T-cell (primary cell): ENCODE results near the gene WNT1. TPM values are rescaled to one million over a fixed set of nuclear protein-coding genes. Genes with fewer than 3 reads are reported as not detected.

Source experiments
- ATAC-seq, 4 experiments: fragments of 200-7000 bp in 3 of 4; fragments of 150-1000 bp in 1 of 4; cut with Tn5 transposase; replicated peaks in 1 of 4; 1 replicate in 3 of 4; 2 replicates in 1 of 4; pipeline ENCODE4 v1.10.0; 2021; ENCODE audit warnings: moderate library complexity in 3 of 4, mild to moderate bottlenecking in 2 of 4, moderate number of reproducible peaks in 1 of 4
- CTCF ChIA-PET, 2 donors: fragments of 300-600 bp; sonication (Branson Sonifier 250); formaldehyde crosslinking; loops; one replicate each; lab custom pipeline; 2022; ENCODE audit warnings: antibody characterized with exemption in 2 of 2; lab: Charles Lee
- POLR2A ChIA-PET, 2 donors: fragments of 300-600 bp; sonication (Branson Sonifier 250); formaldehyde crosslinking; loops; one replicate each; lab custom pipeline; 2022; ENCODE audit warnings: antibody characterized with exemption in 2 of 2; lab: Charles Lee
- DNase-seq, 35 experiments: peaks; one replicate each; pipeline versions ENCODE4 v3.0.0 to v3.0.0-alpha.2; 2013 to 2023
- H3K27ac ChIP-seq: one replicate; pipeline ENCODE4 v1.5.1; 2013; ENCODE audit warnings: low read length
- H3K27me3 ChIP-seq, 2 experiments: replicated peaks in 1 of 2; 1 replicate in 1 of 2; 2 replicates in 1 of 2; pipeline versions ENCODE4 v1.6.1 to v1.7.0; 2013; ENCODE audit warnings: low read length in 1 of 2, mixed read lengths in 1 of 2; ENCODE audit not compliant: control insufficient read depth in 2 of 2, insufficient read depth in 2 of 2; ENCODE audit errors: extremely low read depth in 1 of 2
- H3K36me3 ChIP-seq, 2 donors: 1 replicate in 1 of 2; 2 replicates in 1 of 2; pipeline versions ENCODE4 v1.6.1 to v1.7.0; 2013; ENCODE audit warnings: low read length in 1 of 2; ENCODE audit not compliant: control insufficient read depth in 2 of 2, insufficient read depth in 1 of 2; ENCODE audit errors: extremely low read depth in 1 of 2
- H3K4me1 ChIP-seq, 2 experiments: 1 replicate in 1 of 2; 2 replicates in 1 of 2; pipeline versions ENCODE4 v1.6.1 to v1.7.0; 2013; ENCODE audit warnings: low read length in 2 of 2, mixed read lengths in 1 of 2; ENCODE audit not compliant: insufficient read depth in 2 of 2, control insufficient read depth in 1 of 2; ENCODE audit errors: extremely low read depth in 1 of 2
- H3K4me3 ChIP-seq, 2 donors: 1 replicate in 1 of 2; 2 replicates in 1 of 2; pipeline versions ENCODE4 v1.5.1 to v1.7.0; 2013; ENCODE audit warnings: mild to moderate bottlenecking in 2 of 2, low read length in 1 of 2, moderate library complexity in 1 of 2; ENCODE audit not compliant: control insufficient read depth in 1 of 2; ENCODE audit errors: extremely low read depth in 1 of 2
- H3K9me3 ChIP-seq: 2 replicates; pipeline ENCODE4 v1.7.0; 2013
- H3K27ac Mint-ChIP-seq, 2 donors: one replicate each; pipeline ENCODE4 v1.8.0; 2020 to 2021; ENCODE audit warnings: mild to moderate bottlenecking in 2 of 2, mixed read lengths in 2 of 2
- H3K27me3 Mint-ChIP-seq, 2 donors: one replicate each; pipeline ENCODE4 v1.8.0; 2021 to 2022; ENCODE audit warnings: mixed read lengths in 2 of 2
- H3K36me3 Mint-ChIP-seq: one replicate; pipeline ENCODE4 v1.8.0; 2021; ENCODE audit warnings: mixed read lengths
- H3K4me1 Mint-ChIP-seq, 3 donors: one replicate each; pipeline ENCODE4 v1.8.0; 2020 to 2022; ENCODE audit warnings: mixed read lengths in 3 of 3, mild to moderate bottlenecking in 1 of 3
- H3K4me3 Mint-ChIP-seq, 3 donors: one replicate each; pipeline ENCODE4 v1.8.0; 2020 to 2022; ENCODE audit warnings: mild to moderate bottlenecking in 3 of 3, mixed read lengths in 3 of 3, moderate library complexity in 3 of 3
- H3K9me3 Mint-ChIP-seq, 3 donors: one replicate each; pipeline ENCODE4 v1.8.0; 2020 to 2022; ENCODE audit warnings: mixed read lengths in 3 of 3
- WGBS: methylation state at CpG from one replicate; pipeline ENCODE4 v1.1.5; 2013; ENCODE audit warnings: missing lambda C conversion rate; ENCODE audit not compliant: insufficient coverage; 5-methylcytosine and 5-hydroxymethylcytosine counted together
- total RNA-seq, 35 experiments: library from RNA in 6 of 35; stranded (reverse) in 6 of 35; fragments of 120-200 nt in 1 of 35; gene quantifications; one replicate each; pipeline versions ENCODE4 v1.2.1 to v1.2.4 and lab custom pipeline; 2013 to 2026

Gene WNT1
- total RNA-seq, 5 donors from 2014 or later (not counting 1 experiment from before 2014, with no cell fraction given) = 0.47 to 2.6 (median 0.85) TPM

DNA sequence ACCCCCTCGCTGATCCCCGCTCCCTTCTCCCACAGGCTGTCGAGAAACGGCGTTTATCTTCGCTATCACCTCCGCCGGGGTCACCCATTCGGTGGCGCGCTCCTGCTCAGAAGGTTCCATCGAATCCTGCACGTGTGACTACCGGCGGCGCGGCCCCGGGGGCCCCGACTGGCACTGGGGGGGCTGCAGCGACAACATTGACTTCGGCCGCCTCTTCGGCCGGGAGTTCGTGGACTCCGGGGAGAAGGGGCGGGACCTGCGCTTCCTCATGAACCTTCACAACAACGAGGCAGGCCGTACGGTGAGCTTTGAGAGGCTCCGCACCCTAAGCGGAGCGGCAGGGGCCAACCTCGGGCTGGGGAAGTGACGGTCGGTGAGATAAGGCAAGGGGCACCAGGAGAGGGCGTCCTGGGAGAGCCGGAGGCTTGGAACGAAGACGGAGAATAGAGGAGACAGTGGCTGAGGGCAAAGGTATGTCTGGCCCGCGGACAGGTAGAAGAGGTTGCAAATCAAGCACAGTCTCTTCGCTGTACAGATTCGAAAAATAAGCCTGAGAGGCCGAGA is 2.3 kb downstream of the WNT1 start:
- no peaks in the 10 kb centered on the region for H3K36me3 Mint-ChIP-seq
- peak; percentile 15 to 30 (median 24) for ATAC-seq
- H3K9me3 Mint-ChIP-seq = no peaks in the 10 kb centered on the region
- CTCF ChIA-PET = interaction anchor here (0.6 to 4.9 kb wide), 7 partner anchors 8 to 128 kb away, joined by 3 to 55 read pairs (median 4); partner anchors contain the start of genes ARF3 (in 1 of the 2) and DDX23 (in 1 of the 2)
- H3K27me3 Mint-ChIP-seq = peaks cover 8 to 19% of the 10 kb centered on the region in 2 donors
- no peaks in the 10 kb centered on the region for H3K36me3 ChIP-seq
- peaks cover 42 to 52% (median 50%) of the 10 kb centered on the region in 3 donors for H3K4me1 Mint-ChIP-seq
- POLR2A ChIA-PET = no interaction called here
- no peaks in the 10 kb centered on the region for H3K9me3 ChIP-seq
- peaks cover 14 to 46% of the 10 kb centered on the region in 2 experiments for H3K27me3 ChIP-seq
- peaks cover 20 to 54% of the 10 kb centered on the region in 2 experiments for H3K4me1 ChIP-seq
- peak overlapping the region; percentile 72 for H3K27ac ChIP-seq
- H3K4me3 ChIP-seq = peak overlapping the region; percentile 56 to 81
- WGBS = 2% methylated on average over 46 of the region's 46 CpGs
- peak overlapping the region; percentile 82 to 86 (median 85) for H3K4me3 Mint-ChIP-seq
- H3K27ac Mint-ChIP-seq = peak overlapping the region; percentile 69 to 82
- peak in 7 of 35 experiments; percentile 31 to 63 (median 43) for DNase-seq

DNA sequence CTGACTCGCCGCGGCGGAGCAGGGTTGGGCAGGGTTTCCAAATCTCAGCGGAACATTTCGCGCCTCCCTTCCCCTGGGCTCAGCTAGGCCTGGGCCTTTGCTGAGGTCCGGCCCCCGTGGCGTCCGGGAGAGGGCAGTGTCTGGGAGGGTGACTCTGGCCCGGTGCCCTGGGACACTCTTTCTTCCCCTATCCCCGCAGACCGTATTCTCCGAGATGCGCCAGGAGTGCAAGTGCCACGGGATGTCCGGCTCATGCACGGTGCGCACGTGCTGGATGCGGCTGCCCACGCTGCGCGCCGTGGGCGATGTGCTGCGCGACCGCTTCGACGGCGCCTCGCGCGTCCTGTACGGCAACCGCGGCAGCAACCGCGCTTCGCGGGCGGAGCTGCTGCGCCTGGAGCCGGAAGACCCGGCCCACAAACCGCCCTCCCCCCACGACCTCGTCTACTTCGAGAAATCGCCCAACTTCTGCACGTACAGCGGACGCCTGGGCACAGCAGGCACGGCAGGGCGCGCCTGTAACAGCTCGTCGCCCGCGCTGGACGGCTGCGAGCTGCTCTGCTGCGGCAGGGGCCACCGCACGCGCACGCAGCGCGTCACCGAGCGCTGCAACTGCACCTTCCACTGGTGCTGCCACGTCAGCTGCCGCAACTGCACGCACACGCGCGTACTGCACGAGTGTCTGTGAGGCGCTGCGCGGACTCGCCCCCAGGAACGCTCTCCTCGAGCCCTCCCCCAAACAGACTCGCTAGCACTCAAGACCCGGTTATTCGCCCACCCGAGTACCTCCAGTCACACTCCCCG is 3.0 kb downstream of the WNT1 start:
- 3% methylated on average over 88 of the region's 91 CpGs for WGBS
- Mint-ChIP-seq H3K27me3 (peaks cover 8 to 19% of the 10 kb centered on the region in 2 donors), H3K36me3 (no peaks in the 10 kb centered on the region), H3K27ac (peak overlapping the region; percentile 79 to 86), H3K9me3 (no peaks in the 10 kb centered on the region), H3K4me1 (peaks cover 42 to 52% (median 50%) of the 10 kb centered on the region in 3 donors), H3K4me3 (peak overlapping the region; percentile 82 to 86 (median 85))
- ATAC-seq = peak; percentile 44 to 62 (median 46)
- ChIA-PET CTCF (interaction anchor here in 1 of 2 donors (0.6 to 4.9 kb wide), 5 partner anchors 12 to 129 kb away, joined by 3 to 55 read pairs (median 4); partner anchors contain the start of gene DDX23), POLR2A (no interaction called here)
- no peaks in the 10 kb centered on the region for H3K36me3 ChIP-seq
- peaks cover 20 to 54% of the 10 kb centered on the region in 2 experiments for H3K4me1 ChIP-seq
- H3K27ac ChIP-seq = peak overlapping the region; percentile 72
- peak overlapping the region; percentile 56 to 81 for H3K4me3 ChIP-seq
- H3K27me3 ChIP-seq = peaks cover 15 to 49% of the 10 kb centered on the region in 2 experiments
- no peaks in the 10 kb centered on the region for H3K9me3 ChIP-seq
- peak in 32 of 35 experiments; percentile 22 to 85 (median 58) for DNase-seq

DNA sequence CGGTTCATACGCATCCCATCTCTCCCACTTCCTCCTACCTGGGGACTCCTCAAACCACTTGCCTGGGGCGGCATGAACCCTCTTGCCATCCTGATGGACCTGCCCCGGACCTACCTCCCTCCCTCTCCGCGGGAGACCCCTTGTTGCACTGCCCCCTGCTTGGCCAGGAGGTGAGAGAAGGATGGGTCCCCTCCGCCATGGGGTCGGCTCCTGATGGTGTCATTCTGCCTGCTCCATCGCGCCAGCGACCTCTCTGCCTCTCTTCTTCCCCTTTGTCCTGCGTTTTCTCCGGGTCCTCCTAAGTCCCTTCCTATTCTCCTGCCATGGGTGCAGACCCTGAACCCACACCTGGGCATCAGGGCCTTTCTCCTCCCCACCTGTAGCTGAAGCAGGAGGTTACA is 3.6 kb downstream of the WNT1 start:
- 7% methylated on average over 3 of the region's 13 CpGs for WGBS
- no peaks in the 10 kb centered on the region for H3K9me3 Mint-ChIP-seq
- Histone ChIP-seq H3K36me3 (no peaks in the 10 kb centered on the region), H3K9me3 (no peaks in the 10 kb centered on the region), H3K4me1 (peaks cover 20 to 54% of the 10 kb centered on the region in 2 experiments), H3K27me3 (peaks cover 14 to 55% of the 10 kb centered on the region in 2 experiments), H3K27ac (no peak overlapping the region), H3K4me3 (peak overlapping the region; percentile 56 to 81)
- ChIA-PET POLR2A (no interaction called here), CTCF (interaction anchor here (0.5 to 4.9 kb wide), 5 partner anchors 11 to 129 kb away, joined by 3 to 55 read pairs (median 5); partner anchors contain the start of gene DDX23 (in 1 of the 2))
- ATAC-seq (no peak), DNase-seq (no peak)
- H3K27ac Mint-ChIP-seq = peak overlapping the region; percentile 79 to 86
- H3K4me3 Mint-ChIP-seq = peak overlapping the region; percentile 82 to 86 (median 85)
- no peaks in the 10 kb centered on the region for H3K36me3 Mint-ChIP-seq
- peaks cover 8 to 19% of the 10 kb centered on the region in 2 donors for H3K27me3 Mint-ChIP-seq
- peaks cover 42 to 52% (median 50%) of the 10 kb centered on the region in 3 donors for H3K4me1 Mint-ChIP-seq

DNA sequence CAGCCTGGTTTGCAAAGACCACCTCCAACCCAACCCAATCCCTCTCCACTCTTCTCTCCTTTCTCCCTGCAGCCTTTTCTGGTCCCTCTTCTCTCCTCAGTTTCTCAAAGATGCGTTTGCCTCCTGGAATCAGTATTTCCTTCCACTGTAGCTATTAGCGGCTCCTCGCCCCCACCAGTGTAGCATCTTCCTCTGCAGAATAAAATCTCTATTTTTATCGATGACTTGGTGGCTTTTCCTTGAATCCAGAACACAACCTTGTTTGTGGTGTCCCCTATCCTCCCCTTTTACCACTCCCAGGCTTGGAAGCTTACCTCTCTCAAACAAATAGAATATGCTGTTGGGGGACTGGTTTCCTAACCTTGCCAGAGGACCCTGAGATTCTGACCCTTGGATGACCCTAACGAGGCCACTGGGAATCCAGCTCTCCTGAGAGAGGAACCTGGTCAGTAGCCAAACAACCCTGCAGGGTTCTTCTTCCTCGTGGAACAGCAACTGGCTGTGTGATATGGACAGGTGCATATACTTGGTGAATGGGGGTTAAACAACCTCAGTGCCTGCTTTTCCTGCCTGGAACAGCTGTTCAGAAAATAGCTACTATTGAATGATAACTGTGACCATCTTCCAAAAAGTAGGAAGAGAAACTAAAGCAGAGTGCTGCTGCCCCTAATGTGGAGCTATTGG is 4.4 kb downstream of the WNT1 start:
- ChIA-PET CTCF (interaction anchor here (0.5 to 2.4 kb wide), 6 partner anchors 10 to 37 kb away, joined by 3 to 10 read pairs (median 4); partner anchors contain the start of gene ARF3 (in 1 of the 2)), POLR2A (no interaction called here)
- peak overlapping the region; percentile 10 to 86 (median 85) for H3K4me3 Mint-ChIP-seq
- H3K9me3 ChIP-seq = no peaks in the 10 kb centered on the region
- peaks cover 37 to 47% (median 46%) of the 10 kb centered on the region in 3 donors for H3K4me1 Mint-ChIP-seq
- no peak overlapping the region for H3K27ac ChIP-seq
- WGBS = 88% methylated on average over 4 of the region's 6 CpGs
- H3K27me3 Mint-ChIP-seq = peaks cover 8 to 16% of the 10 kb centered on the region in 2 donors
- H3K36me3 ChIP-seq = no peaks in the 10 kb centered on the region
- peaks cover 20 to 48% of the 10 kb centered on the region in 2 experiments for H3K4me1 ChIP-seq
- no peaks in the 10 kb centered on the region for H3K36me3 Mint-ChIP-seq
- peak overlapping the region; percentile 72 to 79 for H3K27ac Mint-ChIP-seq
- ATAC-seq (no peak), DNase-seq (no peak)
- H3K9me3 Mint-ChIP-seq = no peaks in the 10 kb centered on the region
- no peak overlapping the region for H3K4me3 ChIP-seq
- peaks cover 7 to 55% of the 10 kb centered on the region in 2 experiments for H3K27me3 ChIP-seq

DNA sequence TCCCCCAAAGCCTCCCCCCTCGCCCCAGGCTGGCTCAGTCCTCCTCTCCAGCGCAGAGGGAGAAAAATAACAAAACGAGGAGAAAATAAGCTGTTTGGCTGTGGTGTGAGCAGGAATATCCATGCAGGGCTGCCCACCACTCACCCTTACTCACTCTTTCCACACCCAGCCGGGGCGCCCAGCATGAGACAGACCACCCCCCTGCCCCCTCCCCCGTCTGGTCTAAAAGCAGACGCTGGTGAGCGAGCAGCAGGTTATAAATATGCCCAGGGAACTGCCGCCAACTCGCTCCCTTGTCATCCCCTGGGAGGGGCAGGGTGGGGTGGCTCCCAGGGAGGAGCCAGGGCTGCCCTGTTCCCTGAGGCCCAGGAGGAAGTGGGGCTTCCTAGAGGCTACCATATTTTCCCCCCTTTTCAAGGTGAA is 7.4 kb downstream of the WNT1 start:
- Mint-ChIP-seq H3K4me3 (no peak overlapping the region), H3K27ac (no peak overlapping the region), H3K36me3 (no peaks in the 10 kb centered on the region), H3K4me1 (peaks cover 28 to 32% (median 28%) of the 10 kb centered on the region in 3 donors), H3K9me3 (no peaks in the 10 kb centered on the region), H3K27me3 (peaks cover 21 to 26% of the 10 kb centered on the region in 2 donors)
- POLR2A ChIA-PET = interaction anchor here (0.5 to 0.6 kb wide), 2 partner anchors 82 to 787 kb away, joined by 3 read pairs; no protein-coding TSS in a partner anchor
- ATAC-seq = no peak
- Histone ChIP-seq H3K27me3 (peaks cover 13 to 40% of the 10 kb centered on the region in 2 experiments), H3K36me3 (no peaks in the 10 kb centered on the region), H3K27ac (no peak overlapping the region), H3K9me3 (no peaks in the 10 kb centered on the region), H3K4me3 (no peak overlapping the region), H3K4me1 (peaks cover 6 to 24% of the 10 kb centered on the region in 2 experiments)
- CTCF ChIA-PET = interaction anchor here (0.6 to 3.3 kb wide), 4 partner anchors 12 to 89 kb away, joined by 3 to 9 read pairs (median 6); no protein-coding TSS in a partner anchor
- DNase-seq = no peak
- no CpG with 5 or more reads among the region's 10 CpGs for WGBS
